ENCODE measurements around the gene STYXL2. TPM values are rescaled to one million over a fixed set of nuclear protein-coding genes. Genes with fewer than 3 reads are reported as not detected.

The STYXL2 gene
- total and polyA plus RNA-seq, 2 experiments from 2014 or later, result 0.17 to 0.40 TPM

DNA sequence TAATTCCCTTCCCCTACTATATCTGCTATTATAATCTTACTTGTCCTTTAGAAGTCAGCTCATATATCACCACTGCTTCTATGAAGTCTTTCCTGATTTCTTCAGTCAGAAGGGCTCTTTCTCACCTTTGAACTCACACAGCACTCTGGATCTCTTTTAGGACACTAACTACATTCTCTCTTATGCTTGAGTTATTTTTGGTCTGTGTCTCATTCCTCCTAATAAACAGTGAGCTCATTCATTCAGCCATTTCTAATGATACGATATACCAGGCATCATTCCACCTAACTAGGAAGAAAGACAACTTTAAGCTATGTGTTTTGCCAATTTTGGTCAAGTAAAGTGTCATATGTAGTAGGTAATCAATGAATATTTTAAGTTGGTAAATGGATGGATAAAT is 1.2 kb upstream of the STYXL2 start:
- peaks cover 14% of the 10 kb centered on the region for H3K4me1 Mint-ChIP-seq

More for the DNA sequence above, 1.2 kb upstream of the STYXL2 start:
- Histone ChIP-seq H3F3A (replicated peaks; ENCODE audit: low read depth) (no peaks in the 10 kb centered on the region), H3K9me2 (ENCODE audit: insufficient read depth) (peaks cover 2% of the 10 kb centered on the region; the same call in 1 of the 2 replicates), H3K4me2 (no peak overlapping the region), H3K4me3 (no peak overlapping the region), H3K79me2 (replicated peaks; ENCODE audit: insufficient read depth) (no peaks in the 10 kb centered on the region), H3K27me3 (ENCODE audit: insufficient read depth) (no peaks in the 10 kb centered on the region), H3K4me1 (ENCODE audit: insufficient read depth) (no peaks in the 10 kb centered on the region), H3K36me3 (ENCODE audit: insufficient read depth) (no peaks in the 10 kb centered on the region), H2AFZ (no peak overlapping the region), H3K27ac (ENCODE audit: low read depth) (no peak overlapping the region), H4K20me1 (replicated peaks; ENCODE audit: insufficient read depth) (no peaks in the 10 kb centered on the region)
- no peak for ATAC-seq
- H3K9me3 Mint-ChIP-seq, result no peaks in the 10 kb centered on the region
- TF ChIP-seq, protein P1, sequence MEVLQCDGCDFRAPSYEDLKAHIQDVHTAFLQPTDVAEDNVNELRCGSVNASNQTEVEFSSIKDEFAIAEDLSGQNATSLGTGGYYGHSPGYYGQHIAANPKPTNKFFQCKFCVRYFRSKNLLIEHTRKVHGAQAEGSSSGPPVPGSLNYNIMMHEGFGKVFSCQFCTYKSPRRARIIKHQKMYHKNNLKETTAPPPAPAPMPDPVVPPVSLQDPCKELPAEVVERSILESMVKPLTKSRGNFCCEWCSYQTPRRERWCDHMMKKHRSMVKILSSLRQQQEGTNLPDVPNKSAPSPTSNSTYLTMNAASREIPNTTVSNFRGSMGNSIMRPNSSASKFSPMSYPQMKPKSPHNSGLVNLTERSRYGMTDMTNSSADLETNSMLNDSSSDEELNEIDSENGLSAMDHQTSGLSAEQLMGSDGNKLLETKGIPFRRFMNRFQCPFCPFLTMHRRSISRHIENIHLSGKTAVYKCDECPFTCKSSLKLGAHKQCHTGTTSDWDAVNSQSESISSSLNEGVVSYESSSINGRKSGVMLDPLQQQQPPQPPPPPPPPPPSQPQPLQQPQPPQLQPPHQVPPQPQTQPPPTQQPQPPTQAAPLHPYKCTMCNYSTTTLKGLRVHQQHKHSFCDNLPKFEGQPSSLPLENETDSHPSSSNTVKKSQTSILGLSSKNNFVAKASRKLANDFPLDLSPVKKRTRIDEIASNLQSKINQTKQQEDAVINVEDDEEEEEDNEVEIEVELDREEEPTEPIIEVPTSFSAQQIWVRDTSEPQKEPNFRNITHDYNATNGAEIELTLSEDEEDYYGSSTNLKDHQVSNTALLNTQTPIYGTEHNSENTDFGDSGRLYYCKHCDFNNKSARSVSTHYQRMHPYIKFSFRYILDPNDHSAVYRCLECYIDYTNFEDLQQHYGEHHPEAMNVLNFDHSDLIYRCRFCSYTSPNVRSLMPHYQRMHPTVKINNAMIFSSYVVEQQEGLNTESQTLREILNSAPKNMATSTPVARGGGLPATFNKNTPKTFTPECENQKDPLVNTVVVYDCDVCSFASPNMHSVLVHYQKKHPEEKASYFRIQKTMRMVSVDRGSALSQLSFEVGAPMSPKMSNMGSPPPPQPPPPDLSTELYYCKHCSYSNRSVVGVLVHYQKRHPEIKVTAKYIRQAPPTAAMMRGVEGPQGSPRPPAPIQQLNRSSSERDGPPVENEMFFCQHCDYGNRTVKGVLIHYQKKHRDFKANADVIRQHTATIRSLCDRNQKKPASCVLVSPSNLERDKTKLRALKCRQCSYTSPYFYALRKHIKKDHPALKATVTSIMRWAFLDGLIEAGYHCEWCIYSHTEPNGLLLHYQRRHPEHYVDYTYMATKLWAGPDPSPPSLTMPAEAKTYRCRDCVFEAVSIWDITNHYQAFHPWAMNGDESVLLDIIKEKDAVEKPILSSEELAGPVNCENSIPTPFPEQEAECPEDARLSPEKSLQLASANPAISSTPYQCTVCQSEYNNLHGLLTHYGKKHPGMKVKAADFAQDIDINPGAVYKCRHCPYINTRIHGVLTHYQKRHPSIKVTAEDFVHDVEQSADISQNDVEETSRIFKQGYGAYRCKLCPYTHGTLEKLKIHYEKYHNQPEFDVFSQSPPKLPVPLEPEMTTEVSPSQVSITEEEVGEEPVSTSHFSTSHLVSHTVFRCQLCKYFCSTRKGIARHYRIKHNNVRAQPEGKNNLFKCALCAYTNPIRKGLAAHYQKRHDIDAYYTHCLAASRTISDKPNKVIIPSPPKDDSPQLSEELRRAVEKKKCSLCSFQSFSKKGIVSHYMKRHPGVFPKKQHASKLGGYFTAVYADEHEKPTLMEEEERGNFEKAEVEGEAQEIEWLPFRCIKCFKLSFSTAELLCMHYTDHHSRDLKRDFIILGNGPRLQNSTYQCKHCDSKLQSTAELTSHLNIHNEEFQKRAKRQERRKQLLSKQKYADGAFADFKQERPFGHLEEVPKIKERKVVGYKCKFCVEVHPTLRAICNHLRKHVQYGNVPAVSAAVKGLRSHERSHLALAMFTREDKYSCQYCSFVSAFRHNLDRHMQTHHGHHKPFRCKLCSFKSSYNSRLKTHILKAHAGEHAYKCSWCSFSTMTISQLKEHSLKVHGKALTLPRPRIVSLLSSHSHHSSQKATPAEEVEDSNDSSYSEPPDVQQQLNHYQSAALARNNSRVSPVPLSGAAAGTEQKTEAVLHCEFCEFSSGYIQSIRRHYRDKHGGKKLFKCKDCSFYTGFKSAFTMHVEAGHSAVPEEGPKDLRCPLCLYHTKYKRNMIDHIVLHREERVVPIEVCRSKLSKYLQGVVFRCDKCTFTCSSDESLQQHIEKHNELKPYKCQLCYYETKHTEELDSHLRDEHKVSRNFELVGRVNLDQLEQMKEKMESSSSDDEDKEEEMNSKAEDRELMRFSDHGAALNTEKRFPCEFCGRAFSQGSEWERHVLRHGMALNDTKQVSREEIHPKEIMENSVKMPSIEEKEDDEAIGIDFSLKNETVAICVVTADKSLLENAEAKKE (CRISPR knock-in tag; IDR thresholded peaks at IDR 0.05), result no peak
- TF ChIP-seq, protein P2, sequence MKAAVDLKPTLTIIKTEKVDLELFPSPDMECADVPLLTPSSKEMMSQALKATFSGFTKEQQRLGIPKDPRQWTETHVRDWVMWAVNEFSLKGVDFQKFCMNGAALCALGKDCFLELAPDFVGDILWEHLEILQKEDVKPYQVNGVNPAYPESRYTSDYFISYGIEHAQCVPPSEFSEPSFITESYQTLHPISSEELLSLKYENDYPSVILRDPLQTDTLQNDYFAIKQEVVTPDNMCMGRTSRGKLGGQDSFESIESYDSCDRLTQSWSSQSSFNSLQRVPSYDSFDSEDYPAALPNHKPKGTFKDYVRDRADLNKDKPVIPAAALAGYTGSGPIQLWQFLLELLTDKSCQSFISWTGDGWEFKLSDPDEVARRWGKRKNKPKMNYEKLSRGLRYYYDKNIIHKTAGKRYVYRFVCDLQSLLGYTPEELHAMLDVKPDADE (IDR thresholded peaks at IDR 0.05), result no peak
- TF ChIP-seq POLR2AphosphoS5 (IDR thresholded peaks at IDR 0.05; ENCODE audit: low read depth) (no peak), EZH2phosphoT487 (IDR thresholded peaks at IDR 0.05; ENCODE audit: unreplicated experiment) (no peak)
- no peak overlapping the region for H3K27ac Mint-ChIP-seq
- H3K36me3 Mint-ChIP-seq (ENCODE audit: low read depth), result no peaks in the 10 kb centered on the region
- H3K4me3 Mint-ChIP-seq, result no peak overlapping the region
- no peak for DNase-seq (ENCODE audit: low spot score)
- peaks cover 2% of the 10 kb centered on the region for H3K27me3 Mint-ChIP-seq (ENCODE audit: insufficient read depth, low read depth, poor library complexity)
